Transverse colon (tissue), 4 donors: Measurements from ENCODE around the gene BEND3.

Experiments
- EP300 ChIP-seq: sonication (generic); formaldehyde crosslinking; IDR thresholded peaks from one replicate; pipeline ENCODE4 v1.6.1; 2017; ENCODE audit warnings: antibody characterized with exemption, low read depth
- POLR2A ChIP-seq: fragments of 450-650 bp; IDR thresholded peaks from one replicate; pipeline ENCODE4 v1.6.1; 2016; ENCODE audit warnings: antibody characterized with exemption, mild to moderate bottlenecking, moderate library complexity
- POLR2AphosphoS5 ChIP-seq, 3 donors: sonication (generic); formaldehyde crosslinking; IDR thresholded peaks; one replicate each; pipeline ENCODE4 v1.6.1; 2016; ENCODE audit warnings: antibody characterized with exemption in 3 of 3
- TF ChIP-seq, protein P1 (sequence below), 5 experiments: fragments of 200-600 bp in 3 of 5; fragments of 450-650 bp in 2 of 5; sonication (generic) in 3 of 5; IDR thresholded peaks; 1 replicate in 2 of 5; 2 replicates in 3 of 5; pipeline ENCODE4 v1.5.1; 2016 to 2017; ENCODE audit warnings: antibody characterized with exemption in 5 of 5, inconsistent platforms in 3 of 5, mild to moderate bottlenecking in 2 of 5, moderate library complexity in 1 of 5

- TF ChIP-seq POLR2AphosphoS5 (IDR thresholded peaks at IDR 0.05) (no peak), EP300 (no peak), POLR2A (no peak)
- TF ChIP-seq, protein P1, sequence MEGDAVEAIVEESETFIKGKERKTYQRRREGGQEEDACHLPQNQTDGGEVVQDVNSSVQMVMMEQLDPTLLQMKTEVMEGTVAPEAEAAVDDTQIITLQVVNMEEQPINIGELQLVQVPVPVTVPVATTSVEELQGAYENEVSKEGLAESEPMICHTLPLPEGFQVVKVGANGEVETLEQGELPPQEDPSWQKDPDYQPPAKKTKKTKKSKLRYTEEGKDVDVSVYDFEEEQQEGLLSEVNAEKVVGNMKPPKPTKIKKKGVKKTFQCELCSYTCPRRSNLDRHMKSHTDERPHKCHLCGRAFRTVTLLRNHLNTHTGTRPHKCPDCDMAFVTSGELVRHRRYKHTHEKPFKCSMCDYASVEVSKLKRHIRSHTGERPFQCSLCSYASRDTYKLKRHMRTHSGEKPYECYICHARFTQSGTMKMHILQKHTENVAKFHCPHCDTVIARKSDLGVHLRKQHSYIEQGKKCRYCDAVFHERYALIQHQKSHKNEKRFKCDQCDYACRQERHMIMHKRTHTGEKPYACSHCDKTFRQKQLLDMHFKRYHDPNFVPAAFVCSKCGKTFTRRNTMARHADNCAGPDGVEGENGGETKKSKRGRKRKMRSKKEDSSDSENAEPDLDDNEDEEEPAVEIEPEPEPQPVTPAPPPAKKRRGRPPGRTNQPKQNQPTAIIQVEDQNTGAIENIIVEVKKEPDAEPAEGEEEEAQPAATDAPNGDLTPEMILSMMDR (IDR thresholded peaks at IDR 0.05) = no peak
Observed at GRCh38 chr6:107102414-107102805, 12.9 kb downstream of the BEND3 start.
